Measurements from ENCODE around the gene LRRC49.
"Not testable (repeated sequence)": the region's sequence is repeated elsewhere in the genome, so short reads cannot be mapped to it uniquely, and the experiment has no call there.

LRRC49 gene

DNA sequence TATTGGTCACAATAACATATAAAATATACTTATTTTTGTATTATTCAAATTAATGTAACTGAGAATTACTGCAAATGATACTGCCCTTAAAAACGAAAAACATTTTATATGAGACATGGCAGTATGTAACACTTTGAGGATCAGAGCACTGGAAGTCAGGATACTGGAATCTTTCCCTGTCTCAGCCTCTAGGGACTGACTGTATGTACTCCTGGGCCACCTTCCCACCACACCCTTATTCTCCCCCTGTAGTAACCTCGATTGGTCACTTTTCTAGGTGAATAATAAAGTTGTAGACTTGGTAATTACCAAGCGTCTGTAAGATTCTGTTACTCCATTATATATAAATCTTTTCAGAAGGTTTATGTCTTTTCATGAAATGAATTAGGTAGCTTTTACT, 43.0 kb downstream of the LRRC49 start:
- ChIA-PET CTCF (interaction anchor here (0.9 to 1.1 kb wide), 3 partner anchors 14 to 512 kb away, joined by 3 read pairs; no protein-coding TSS in a partner anchor), POLR2A (interaction anchor here (0.8 kb wide), 1 partner anchor 15 kb away, joined by 3 read pairs; no protein-coding TSS in a partner anchor)
- TF ChIP-seq, protein P1, sequence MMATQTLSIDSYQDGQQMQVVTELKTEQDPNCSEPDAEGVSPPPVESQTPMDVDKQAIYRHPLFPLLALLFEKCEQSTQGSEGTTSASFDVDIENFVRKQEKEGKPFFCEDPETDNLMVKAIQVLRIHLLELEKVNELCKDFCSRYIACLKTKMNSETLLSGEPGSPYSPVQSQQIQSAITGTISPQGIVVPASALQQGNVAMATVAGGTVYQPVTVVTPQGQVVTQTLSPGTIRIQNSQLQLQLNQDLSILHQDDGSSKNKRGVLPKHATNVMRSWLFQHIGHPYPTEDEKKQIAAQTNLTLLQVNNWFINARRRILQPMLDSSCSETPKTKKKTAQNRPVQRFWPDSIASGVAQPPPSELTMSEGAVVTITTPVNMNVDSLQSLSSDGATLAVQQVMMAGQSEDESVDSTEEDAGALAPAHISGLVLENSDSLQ (IDR thresholded peaks at IDR 0.05) = no peak
- no peak for TF ChIP-seq FOXM1 (IDR thresholded peaks at IDR 0.05; ENCODE audit: borderline replicate concordance)
- TF ChIP-seq FOXK2 (IDR thresholded peaks at IDR 0.05) = no peak
- TF ChIP-seq NFRKB (IDR thresholded peaks at IDR 0.05) = no peak
- TF ChIP-seq TARDBP (IDR thresholded peaks at IDR 0.05) = no peak
- no peak for TF ChIP-seq BHLHE40 (IDR thresholded peaks at IDR 0.05; ENCODE audit: borderline replicate concordance)
- TF ChIP-seq SUZ12 (IDR thresholded peaks at IDR 0.05) = no peak
- TF ChIP-seq CTBP1 (IDR thresholded peaks at IDR 0.05; ENCODE audit: borderline replicate concordance) = no peak
- no peak for TF ChIP-seq HDGF (IDR thresholded peaks at IDR 0.05; ENCODE audit: borderline replicate concordance)

DNA sequence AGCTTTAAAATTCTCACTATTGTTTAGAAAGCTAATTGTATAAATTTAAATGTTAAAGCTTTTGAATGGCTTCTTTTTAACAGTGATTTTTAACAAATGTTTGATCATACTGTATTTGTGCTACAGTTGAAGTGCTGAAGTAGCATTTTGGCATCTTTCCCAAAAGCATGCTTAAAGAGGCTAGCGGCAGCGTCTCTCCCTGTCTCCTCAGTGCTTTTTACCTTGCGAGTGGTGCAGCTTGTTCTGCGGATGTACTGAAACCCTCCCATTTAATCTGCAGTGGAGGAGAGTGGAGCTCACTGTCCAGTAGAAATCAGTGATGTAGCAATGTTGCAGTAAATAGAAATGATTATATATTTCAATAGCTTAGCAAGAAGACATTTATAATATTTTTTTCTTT, 43.7 kb downstream of the LRRC49 start:
- POLR2A ChIA-PET = interaction anchor here (0.8 kb wide), 1 partner anchor 15 kb away, joined by 3 read pairs; no protein-coding TSS in a partner anchor
- TF ChIP-seq ZNF384 (IDR thresholded peaks at IDR 0.05) (no peak), L3MBTL2 (conservative IDR thresholded peaks at IDR 0.05) (no peak), ELF4 (IDR thresholded peaks at IDR 0.05) (no peak), FOXA1 (IDR thresholded peaks at IDR 0.05) (no peak), SP1 (IDR thresholded peaks at IDR 0.05) (no peak), LEF1 (IDR thresholded peaks at IDR 0.05; ENCODE audit: borderline replicate concordance) (no peak), BHLHE40 (IDR thresholded peaks at IDR 0.05; ENCODE audit: borderline replicate concordance) (no peak), ARNT (IDR thresholded peaks at IDR 0.05) (no peak), TARDBP (IDR thresholded peaks at IDR 0.05) (no peak), HDGF (IDR thresholded peaks at IDR 0.05; ENCODE audit: borderline replicate concordance) (no peak), FOXM1 (IDR thresholded peaks at IDR 0.05; ENCODE audit: borderline replicate concordance) (no peak), NFRKB (IDR thresholded peaks at IDR 0.05) (no peak), FOXK2 (IDR thresholded peaks at IDR 0.05) (no peak), SUZ12 (IDR thresholded peaks at IDR 0.05) (no peak), CTBP1 (IDR thresholded peaks at IDR 0.05; ENCODE audit: borderline replicate concordance) (no peak)
- TF ChIP-seq, protein P1 (IDR thresholded peaks at IDR 0.05) = no peak
- CTCF ChIA-PET = interaction anchor here (0.9 to 1.1 kb wide), 3 partner anchors 15 to 511 kb away, joined by 3 read pairs; no protein-coding TSS in a partner anchor
- peak; percentile 21 for DNase-seq (ENCODE audit: extremely low spot score)

More for the DNA sequence above, 43.0 kb downstream of the LRRC49 start:
- DNase-seq (ENCODE audit: extremely low spot score) = no peak

DNA sequence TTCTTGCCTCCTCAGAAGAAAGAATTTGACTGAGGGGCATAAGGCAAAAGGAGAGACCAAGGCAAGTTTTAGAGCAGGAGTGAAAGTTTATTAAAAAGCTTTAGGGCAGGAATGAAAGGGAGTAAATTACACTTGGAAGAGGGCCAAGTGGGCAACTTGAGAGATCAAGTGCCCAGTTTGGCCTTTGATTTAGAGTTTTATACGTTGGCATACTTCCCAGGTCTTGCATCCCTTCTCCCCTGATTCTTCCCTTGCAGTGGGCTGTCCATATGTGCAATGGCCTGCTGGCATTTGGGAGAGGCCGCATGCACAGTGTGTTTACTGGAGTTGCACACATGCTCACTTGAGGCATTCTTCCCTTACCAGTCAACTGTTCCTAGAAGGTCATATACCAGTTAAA, 50.7 kb downstream of the LRRC49 start:
- POLR2A ChIA-PET; DNase-seq (ENCODE audit: extremely low spot score); CTCF ChIA-PET: not testable (repeated sequence)

DNA sequence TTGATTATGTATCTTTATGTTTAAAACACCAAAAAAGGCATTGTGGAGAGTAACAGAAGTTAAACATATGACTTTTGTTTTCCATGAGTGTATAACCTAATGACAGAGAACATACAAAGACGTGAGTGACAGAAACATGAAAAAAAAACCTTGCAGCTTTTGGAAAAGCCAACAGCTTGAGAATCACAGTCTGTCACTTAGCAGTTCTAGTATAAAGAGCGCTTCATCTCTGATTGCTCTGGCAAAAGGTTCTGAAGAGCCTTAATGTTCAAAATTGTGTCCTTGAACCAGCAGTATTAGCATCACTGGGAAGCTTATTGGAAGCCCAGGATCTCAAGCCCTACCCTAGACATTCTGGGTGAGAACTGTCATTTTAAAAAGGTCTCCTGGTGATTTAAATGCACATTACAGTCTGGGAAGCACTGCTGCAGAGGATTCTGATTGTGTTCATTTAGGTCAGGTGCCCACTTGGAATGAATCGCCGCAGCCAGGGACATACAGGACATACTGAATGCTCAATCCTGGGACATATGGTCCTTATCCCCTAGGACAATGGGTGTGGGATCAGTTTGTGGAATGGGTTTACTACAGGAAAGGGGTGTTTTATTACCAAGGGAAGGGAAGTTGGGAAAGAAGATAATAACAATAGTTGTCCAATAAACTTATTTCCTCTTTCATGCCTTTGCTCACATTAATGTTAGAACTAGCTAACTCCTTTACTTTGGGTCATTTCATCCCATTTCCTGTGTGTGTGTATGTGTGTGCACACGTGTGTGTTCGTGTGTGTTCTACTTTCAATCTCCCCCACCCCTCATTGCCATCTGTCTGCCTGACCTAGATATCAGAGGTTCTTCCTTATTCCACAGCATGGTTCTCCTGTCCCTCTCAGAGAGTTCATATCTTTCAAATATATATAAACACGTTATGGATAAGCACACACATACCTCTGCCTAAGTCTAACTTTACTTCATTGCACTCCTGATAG, 55.0 kb downstream of the LRRC49 start:
- ChIA-PET CTCF (no interaction called here), POLR2A (no interaction called here)
- TF ChIP-seq L3MBTL2 (conservative IDR thresholded peaks at IDR 0.05) = no peak
- no peak for TF ChIP-seq SUZ12 (IDR thresholded peaks at IDR 0.05)
- TF ChIP-seq FOXA1 (IDR thresholded peaks at IDR 0.05) = no peak
- no peak for TF ChIP-seq ARNT (IDR thresholded peaks at IDR 0.05)
- TF ChIP-seq ELF4 (IDR thresholded peaks at IDR 0.05) = no peak
- no peak for TF ChIP-seq LEF1 (IDR thresholded peaks at IDR 0.05; ENCODE audit: borderline replicate concordance)
- TF ChIP-seq ZNF384 (IDR thresholded peaks at IDR 0.05) = no peak
- TF ChIP-seq, protein P1 (IDR thresholded peaks at IDR 0.05) = no peak
- TF ChIP-seq NFRKB (IDR thresholded peaks at IDR 0.05) = no peak
- TF ChIP-seq FOXM1 (IDR thresholded peaks at IDR 0.05; ENCODE audit: borderline replicate concordance) = no peak
- no peak for TF ChIP-seq CTBP1 (IDR thresholded peaks at IDR 0.05; ENCODE audit: borderline replicate concordance)
- TF ChIP-seq HDGF (IDR thresholded peaks at IDR 0.05; ENCODE audit: borderline replicate concordance) = no peak
- TF ChIP-seq FOXK2 (IDR thresholded peaks at IDR 0.05) = no peak
- no peak for DNase-seq (ENCODE audit: extremely low spot score)

DNA sequence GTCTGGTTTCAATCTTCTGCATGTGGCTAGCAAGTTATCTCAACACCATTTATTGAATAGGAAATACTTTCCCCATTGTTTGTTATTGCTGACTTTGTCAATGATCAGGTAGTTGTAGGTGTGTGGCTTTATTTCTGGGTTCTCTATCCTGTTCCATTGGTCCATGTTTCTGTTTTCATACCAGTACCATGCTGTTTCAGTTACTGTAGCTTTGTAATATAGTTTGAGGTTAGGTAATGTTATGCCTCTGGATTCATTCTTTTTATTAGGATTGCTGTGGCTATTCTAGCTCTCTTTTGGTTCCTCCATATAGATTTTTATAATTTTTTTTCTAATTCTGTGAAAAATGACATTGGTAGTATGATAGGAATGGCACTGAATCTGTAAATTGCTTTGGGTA, 58.3 kb downstream of the LRRC49 start:
- DNase-seq (ENCODE audit: extremely low spot score) = no peak
- TF ChIP-seq HDGF (IDR thresholded peaks at IDR 0.05; ENCODE audit: borderline replicate concordance) (no peak), L3MBTL2 (conservative IDR thresholded peaks at IDR 0.05) (no peak), SUZ12 (IDR thresholded peaks at IDR 0.05) (no peak), TARDBP (IDR thresholded peaks at IDR 0.05) (no peak), FOXK2 (IDR thresholded peaks at IDR 0.05) (no peak), NFRKB (IDR thresholded peaks at IDR 0.05) (no peak), ELF4 (IDR thresholded peaks at IDR 0.05) (no peak), ZNF384 (IDR thresholded peaks at IDR 0.05) (no peak), LEF1 (IDR thresholded peaks at IDR 0.05; ENCODE audit: borderline replicate concordance) (no peak), SP1 (IDR thresholded peaks at IDR 0.05) (no peak), ARNT (IDR thresholded peaks at IDR 0.05) (no peak), CTBP1 (IDR thresholded peaks at IDR 0.05; ENCODE audit: borderline replicate concordance) (no peak), FOXM1 (IDR thresholded peaks at IDR 0.05; ENCODE audit: borderline replicate concordance) (no peak), BHLHE40 (IDR thresholded peaks at IDR 0.05; ENCODE audit: borderline replicate concordance) (no peak)
- TF ChIP-seq, protein P1 (IDR thresholded peaks at IDR 0.05) = no peak
- CTCF ChIA-PET = no interaction called here
- POLR2A ChIA-PET = no interaction called here
